ENCODE results near the gene PLAC8L1.

Gene PLAC8L1

DNA sequence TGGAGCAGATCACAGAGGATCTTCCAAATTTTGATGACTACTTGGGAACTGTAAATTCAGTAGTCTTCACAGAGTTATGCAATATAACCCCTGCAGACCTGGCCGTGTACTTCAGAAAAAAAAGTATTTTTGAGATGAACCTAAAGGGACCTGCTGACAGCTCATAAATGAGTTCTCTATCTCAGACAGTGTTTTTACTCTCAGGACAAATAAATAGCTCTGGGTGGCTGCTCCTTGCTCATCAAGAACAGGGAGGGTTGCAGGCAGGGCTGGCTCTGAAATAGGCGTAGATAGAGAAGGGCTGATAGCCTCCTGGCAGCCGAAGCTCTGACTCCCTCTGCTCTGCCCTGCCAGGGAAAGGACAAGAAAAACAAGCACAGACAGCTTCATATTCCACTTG lies 64.8 kb downstream of the PLAC8L1 start:
- no peak for DNase-seq

DNA sequence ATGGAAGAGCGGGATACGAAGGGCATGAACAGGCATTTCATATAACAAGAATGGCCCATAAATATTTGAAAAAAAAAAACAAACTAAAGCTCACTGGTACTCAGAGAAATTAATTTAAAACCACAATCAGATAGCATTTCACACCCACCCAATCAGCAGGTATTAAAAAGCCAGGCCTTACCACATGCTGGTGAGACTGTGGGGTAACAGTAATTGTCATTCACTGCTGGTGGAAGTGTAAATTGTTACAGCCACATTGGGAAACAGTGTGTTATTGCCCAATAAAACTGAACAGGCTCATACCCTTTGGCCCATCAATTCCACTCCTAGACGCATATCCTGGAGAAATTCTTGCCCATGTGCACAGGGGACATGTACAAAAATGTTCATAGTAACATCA lies 66.0 kb downstream of the PLAC8L1 start:
- DNase-seq, result no peak

DNA sequence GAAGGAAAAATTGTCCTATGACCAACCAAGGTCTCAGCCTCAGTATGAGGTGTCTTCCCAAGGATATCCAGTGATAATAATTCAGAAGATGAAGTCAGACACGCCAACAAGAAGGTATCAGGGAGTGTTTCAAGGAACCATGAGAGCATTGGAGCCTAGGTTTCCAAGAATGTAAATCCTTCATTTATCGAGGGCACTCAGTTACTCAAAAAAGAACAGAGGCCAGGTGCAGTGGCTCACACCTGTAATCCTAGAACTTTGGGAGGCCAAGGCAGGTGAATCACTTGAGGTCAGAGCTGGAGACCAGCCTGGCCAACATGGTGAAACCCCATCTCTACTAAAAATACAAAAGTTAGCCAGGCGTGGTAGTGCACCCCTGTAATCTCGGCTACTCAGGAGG lies 70.8 kb downstream of the PLAC8L1 start:
- no peak for DNase-seq

Measured in CD4-positive, alpha-beta T cell treated with Interleukin-6 for 4 hours (primary cell).